ENCODE results near the gene MCF2.
A peak's percentile ranks its signal among the peaks of the same experiment; 100 is the strongest.

Gene MCF2

DNA sequence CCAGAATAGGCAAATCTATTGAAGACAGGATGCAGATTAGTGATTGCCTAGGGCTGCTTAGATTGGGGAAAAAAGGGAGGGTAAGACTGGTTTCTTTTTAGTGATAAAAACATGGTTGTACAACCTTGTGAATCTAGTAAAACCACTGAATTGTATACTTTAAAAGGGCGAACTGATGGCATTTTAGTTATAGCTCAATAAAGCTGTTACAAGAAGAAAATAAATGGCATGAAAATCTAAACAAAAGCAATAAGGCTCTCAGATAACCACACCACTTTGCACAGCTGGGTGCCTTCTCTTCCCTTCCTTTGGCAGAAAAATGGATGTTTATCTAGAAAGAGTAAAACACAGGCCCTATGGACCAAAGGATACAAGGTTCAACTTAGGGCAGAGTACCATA lies 107.9 kb downstream of the MCF2 start (continued):
- TF ChIP-seq ZNF843 (tag by site-specific recombination; IDR thresholded peaks at IDR 0.05) (peak; percentile 76), ZNF571 (tag by site-specific recombination; IDR thresholded peaks at IDR 0.05) (no peak)

DNA sequence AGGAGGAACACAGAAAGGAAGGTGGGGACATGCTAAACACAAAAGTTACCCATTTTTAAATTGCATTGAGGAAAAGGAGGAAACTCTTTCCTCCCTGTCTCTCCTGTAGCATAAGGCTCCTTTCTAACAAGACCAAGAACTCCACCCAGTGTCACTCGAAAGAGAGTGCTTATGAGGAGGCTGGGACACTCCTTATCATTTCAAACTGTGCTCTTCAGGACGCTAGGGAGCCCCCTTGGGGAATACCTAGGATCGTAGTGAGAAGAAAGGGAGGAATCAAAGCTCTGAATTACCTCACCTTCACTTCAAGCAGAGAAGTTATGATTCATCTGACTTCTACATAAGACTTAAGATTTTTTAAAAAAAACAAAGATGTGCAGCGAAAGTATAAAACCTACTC lies 111.9 kb downstream of the MCF2 start:
- Histone ChIP-seq H3K27ac (ENCODE audit: extremely low read depth, low read depth, low read length) (no peak overlapping the region), H3K4me1 (ENCODE audit: control insufficient read depth, insufficient read depth, low read length) (no peaks in the 10 kb centered on the region), H3K9me3 (ENCODE audit: control insufficient read depth, insufficient read depth, low read depth, low read length) (no peaks in the 10 kb centered on the region), H3K36me3 (ENCODE audit: control insufficient read depth in 2 of 2, insufficient read depth in 1 of 2, low read length in 2 of 2) (no peaks in the 10 kb centered on the region), H3K4me3 (ENCODE audit: low read depth, low read length) (no peak overlapping the region)
- CTCF ChIA-PET, result interaction anchor here (0.6 kb wide), 1 partner anchor 30 kb away, joined by 4 read pairs; no protein-coding TSS in a partner anchor
- TF ChIP-seq, protein P1, sequence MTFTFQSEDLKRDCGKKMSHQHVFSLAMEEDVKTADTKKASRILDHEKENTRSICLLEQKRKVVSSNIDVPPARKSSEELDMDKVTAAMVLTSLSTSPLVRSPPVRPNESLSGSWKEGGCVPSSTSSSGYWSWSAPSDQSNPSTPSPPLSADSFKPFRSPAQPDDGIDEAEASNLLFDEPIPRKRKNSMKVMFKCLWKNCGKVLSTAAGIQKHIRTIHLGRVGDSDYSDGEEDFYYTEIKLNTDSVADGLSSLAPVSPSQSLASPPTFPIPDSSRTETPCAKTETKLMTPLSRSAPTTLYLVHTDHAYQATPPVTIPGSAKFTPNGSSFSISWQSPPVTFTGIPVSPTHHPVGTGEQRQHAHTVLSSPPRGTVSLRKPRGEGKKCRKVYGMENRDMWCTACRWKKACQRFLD (tag by site-specific recombination; IDR thresholded peaks at IDR 0.05), result no peak
- TF ChIP-seq ZNF624 (tag by site-specific recombination; IDR thresholded peaks at IDR 0.05) (no peak), KLF1 (tag by site-specific recombination; IDR thresholded peaks at IDR 0.05) (no peak), ZBTB7A (tag by site-specific recombination; IDR thresholded peaks at IDR 0.05; ENCODE audit: low read depth) (no peak), ZIC2 (tag by site-specific recombination; IDR thresholded peaks at IDR 0.05) (no peak), BCL11A (tag by site-specific recombination; IDR thresholded peaks at IDR 0.05; ENCODE audit: low read depth) (no peak), GLI4 (tag by site-specific recombination; IDR thresholded peaks at IDR 0.05) (no peak), ZNF473 (tag by site-specific recombination; IDR thresholded peaks at IDR 0.05) (no peak), IKZF3 (tag by site-specific recombination; IDR thresholded peaks at IDR 0.05) (no peak), ZNF623 (tag by site-specific recombination; IDR thresholded peaks at IDR 0.05) (no peak), KLF16 (tag by site-specific recombination; IDR thresholded peaks at IDR 0.05) (no peak), ZNF514 (tag by site-specific recombination; IDR thresholded peaks at IDR 0.05) (no peak), ZNF544 (tag by site-specific recombination; IDR thresholded peaks at IDR 0.05) (no peak), KLF8 (tag by site-specific recombination; IDR thresholded peaks at IDR 0.05) (no peak), ZBTB20 (tag by site-specific recombination; IDR thresholded peaks at IDR 0.05) (no peak)
- TF ChIP-seq, protein P2, sequence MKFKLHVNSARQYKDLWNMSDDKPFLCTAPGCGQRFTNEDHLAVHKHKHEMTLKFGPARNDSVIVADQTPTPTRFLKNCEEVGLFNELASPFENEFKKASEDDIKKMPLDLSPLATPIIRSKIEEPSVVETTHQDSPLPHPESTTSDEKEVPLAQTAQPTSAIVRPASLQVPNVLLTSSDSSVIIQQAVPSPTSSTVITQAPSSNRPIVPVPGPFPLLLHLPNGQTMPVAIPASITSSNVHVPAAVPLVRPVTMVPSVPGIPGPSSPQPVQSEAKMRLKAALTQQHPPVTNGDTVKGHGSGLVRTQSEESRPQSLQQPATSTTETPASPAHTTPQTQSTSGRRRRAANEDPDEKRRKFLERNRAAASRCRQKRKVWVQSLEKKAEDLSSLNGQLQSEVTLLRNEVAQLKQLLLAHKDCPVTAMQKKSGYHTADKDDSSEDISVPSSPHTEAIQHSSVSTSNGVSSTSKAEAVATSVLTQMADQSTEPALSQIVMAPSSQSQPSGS (tag by site-specific recombination; IDR thresholded peaks at IDR 0.05; ENCODE audit: low read depth), result no peak
- TF ChIP-seq, protein P3, sequence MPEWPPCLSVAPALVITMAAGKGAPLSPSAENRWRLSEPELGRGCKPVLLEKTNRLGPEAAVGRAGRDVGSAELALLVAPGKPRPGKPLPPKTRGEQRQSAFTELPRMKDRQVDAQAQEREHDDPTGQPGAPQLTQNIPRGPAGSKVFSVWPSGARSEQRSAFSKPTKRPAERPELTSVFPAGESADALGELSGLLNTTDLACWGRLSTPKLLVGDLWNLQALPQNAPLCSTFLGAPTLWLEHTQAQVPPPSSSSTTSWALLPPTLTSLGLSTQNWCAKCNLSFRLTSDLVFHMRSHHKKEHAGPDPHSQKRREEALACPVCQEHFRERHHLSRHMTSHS (tag by site-specific recombination; IDR thresholded peaks at IDR 0.05), result no peak
- POLR2A ChIA-PET, result no interaction called here

DNA sequence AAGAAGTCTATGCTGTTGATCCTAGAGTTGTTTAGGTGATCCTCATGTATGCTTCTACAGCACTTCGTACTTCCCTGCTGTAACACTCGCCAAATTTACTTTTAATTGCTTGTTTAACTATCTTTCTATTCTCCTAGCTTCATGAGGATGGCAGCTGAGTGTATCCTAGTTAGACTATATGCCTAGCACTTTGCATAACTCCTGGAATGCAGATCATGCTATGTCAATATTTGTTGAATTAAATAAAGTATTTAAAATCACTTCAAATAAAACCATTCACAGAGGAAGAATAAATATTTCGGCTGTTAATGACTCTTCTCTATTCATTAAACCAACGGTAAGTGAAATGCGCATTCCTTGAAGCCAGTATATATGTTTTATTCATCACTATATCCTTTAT lies 122.4 kb downstream of the MCF2 start:
- no peaks in the 10 kb centered on the region for H3K4me1 ChIP-seq (ENCODE audit: control insufficient read depth, insufficient read depth, low read length)
- H3K4me3 ChIP-seq (ENCODE audit: low read depth, low read length), result no peak overlapping the region
- POLR2A ChIA-PET, result no interaction called here
- TF ChIP-seq ZNF529 (tag by site-specific recombination; IDR thresholded peaks at IDR 0.05; ENCODE audit: insufficient replicate concordance) (no peak), ZNF670 (tag by site-specific recombination; IDR thresholded peaks at IDR 0.05; ENCODE audit: low read depth) (no peak), ZNF10 (tag by site-specific recombination; IDR thresholded peaks at IDR 0.05) (no peak), ZNF155 (tag by site-specific recombination; IDR thresholded peaks at IDR 0.05) (no peak)
- TF ChIP-seq, protein P4, sequence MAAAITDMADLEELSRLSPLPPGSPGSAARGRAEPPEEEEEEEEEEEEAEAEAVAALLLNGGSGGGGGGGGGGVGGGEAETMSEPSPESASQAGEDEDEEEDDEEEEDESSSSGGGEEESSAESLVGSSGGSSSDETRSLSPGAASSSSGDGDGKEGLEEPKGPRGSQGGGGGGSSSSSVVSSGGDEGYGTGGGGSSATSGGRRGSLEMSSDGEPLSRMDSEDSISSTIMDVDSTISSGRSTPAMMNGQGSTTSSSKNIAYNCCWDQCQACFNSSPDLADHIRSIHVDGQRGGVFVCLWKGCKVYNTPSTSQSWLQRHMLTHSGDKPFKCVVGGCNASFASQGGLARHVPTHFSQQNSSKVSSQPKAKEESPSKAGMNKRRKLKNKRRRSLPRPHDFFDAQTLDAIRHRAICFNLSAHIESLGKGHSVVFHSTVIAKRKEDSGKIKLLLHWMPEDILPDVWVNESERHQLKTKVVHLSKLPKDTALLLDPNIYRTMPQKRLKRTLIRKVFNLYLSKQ (tag by site-specific recombination; IDR thresholded peaks at IDR 0.05; ENCODE audit: borderline replicate concordance), result no peak
- TF ChIP-seq, protein P5, sequence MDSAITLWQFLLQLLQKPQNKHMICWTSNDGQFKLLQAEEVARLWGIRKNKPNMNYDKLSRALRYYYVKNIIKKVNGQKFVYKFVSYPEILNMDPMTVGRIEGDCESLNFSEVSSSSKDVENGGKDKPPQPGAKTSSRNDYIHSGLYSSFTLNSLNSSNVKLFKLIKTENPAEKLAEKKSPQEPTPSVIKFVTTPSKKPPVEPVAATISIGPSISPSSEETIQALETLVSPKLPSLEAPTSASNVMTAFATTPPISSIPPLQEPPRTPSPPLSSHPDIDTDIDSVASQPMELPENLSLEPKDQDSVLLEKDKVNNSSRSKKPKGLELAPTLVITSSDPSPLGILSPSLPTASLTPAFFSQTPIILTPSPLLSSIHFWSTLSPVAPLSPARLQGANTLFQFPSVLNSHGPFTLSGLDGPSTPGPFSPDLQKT (IDR thresholded peaks at IDR 0.05; ENCODE audit: borderline replicate concordance, low read depth, low read length), result no peak
- H3K36me3 ChIP-seq (ENCODE audit: control insufficient read depth in 2 of 2, insufficient read depth in 1 of 2, low read length in 2 of 2), result no peaks in the 10 kb centered on the region
- no peaks in the 10 kb centered on the region for H3K9me3 ChIP-seq (ENCODE audit: control insufficient read depth, insufficient read depth, low read depth, low read length)
- H3K27ac ChIP-seq (ENCODE audit: extremely low read depth, low read depth, low read length), result no peak overlapping the region
- CTCF ChIA-PET, result no interaction called here
